Choroid plexus epithelial cell (primary cell): Measurements from ENCODE around the gene UGT1A8.
"Not testable (repeated sequence)": the region's sequence is repeated elsewhere in the genome, so short reads cannot be mapped to it uniquely, and the experiment has no call there.

Experiments used
- DNase-seq: peaks from one replicate; pipeline ENCODE4 v3.0.0-alpha.2; 2010; ENCODE audit warnings: low read depth
- H3K4me3 ChIP-seq: 2 replicates; pipeline ENCODE4 v1.5.1; 2011; ENCODE audit warnings: low read depth, mild to moderate bottlenecking, control low read depth, low read length, moderate library complexity
- TF ChIP-seq, protein P1 (sequence below): conservative IDR thresholded peaks from 2 replicates; pipeline ENCODE4 v1.5.1; 2011; ENCODE audit warnings: low read depth, mild to moderate bottlenecking, control low read depth, inconsistent platforms, low read length, moderate library complexity

Gene UGT1A8

DNA sequence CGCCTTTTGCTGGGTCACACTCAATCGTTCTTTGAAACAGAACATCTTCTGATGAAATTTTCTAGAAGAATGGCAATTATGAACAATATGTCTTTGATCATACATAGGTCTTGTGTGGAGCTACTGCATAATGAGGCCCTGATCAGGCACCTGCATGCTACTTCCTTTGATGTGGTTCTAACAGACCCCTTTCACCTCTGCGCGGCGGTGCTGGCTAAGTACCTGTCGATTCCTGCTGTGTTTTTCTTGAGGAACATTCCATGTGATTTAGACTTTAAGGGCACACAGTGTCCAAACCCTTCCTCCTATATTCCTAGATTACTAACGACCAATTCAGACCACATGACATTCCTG is 95.8 kb downstream of the UGT1A8 start:
- TF ChIP-seq, protein P1, sequence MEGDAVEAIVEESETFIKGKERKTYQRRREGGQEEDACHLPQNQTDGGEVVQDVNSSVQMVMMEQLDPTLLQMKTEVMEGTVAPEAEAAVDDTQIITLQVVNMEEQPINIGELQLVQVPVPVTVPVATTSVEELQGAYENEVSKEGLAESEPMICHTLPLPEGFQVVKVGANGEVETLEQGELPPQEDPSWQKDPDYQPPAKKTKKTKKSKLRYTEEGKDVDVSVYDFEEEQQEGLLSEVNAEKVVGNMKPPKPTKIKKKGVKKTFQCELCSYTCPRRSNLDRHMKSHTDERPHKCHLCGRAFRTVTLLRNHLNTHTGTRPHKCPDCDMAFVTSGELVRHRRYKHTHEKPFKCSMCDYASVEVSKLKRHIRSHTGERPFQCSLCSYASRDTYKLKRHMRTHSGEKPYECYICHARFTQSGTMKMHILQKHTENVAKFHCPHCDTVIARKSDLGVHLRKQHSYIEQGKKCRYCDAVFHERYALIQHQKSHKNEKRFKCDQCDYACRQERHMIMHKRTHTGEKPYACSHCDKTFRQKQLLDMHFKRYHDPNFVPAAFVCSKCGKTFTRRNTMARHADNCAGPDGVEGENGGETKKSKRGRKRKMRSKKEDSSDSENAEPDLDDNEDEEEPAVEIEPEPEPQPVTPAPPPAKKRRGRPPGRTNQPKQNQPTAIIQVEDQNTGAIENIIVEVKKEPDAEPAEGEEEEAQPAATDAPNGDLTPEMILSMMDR: no peak
- DNase-seq: no peak

DNA sequence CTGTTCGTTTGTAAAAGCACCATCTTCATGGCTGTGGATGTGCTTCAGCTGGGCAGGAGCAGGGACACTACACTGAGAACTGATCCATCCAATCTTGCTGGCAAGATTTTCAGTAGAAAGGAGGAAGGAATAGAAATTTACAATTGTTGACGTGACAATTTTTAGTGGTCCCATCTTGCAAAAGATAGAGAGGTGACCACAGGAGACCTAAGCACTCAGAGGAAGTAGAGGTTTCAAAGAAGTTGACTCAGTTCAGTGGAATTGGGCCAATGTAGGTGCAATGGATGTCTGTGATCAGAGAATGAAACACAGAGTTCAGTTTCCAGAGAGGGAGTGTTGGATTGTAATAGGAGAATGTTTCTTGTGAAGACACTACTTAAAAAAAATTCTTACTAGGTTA is 96.7 kb downstream of the UGT1A8 start:
- no peak overlapping the region for H3K4me3 ChIP-seq
- TF ChIP-seq, protein P1: no peak
- peak; percentile 26 for DNase-seq

More for the DNA sequence above, 95.8 kb downstream of the UGT1A8 start:
- no peak overlapping the region for H3K4me3 ChIP-seq

- TF ChIP-seq, protein P1: no peak
- no peak within 1 kb of the TSS for H3K4me3 ChIP-seq
- no peak for DNase-seq
These were observed 101.1 kb downstream of the UGT1A8 start, which contains the start of gene UGT1A4 for GRCh38 chr2:233718552-233718951. Gene UGT1A4 (plus strand): TSS chr2:233718736. CDS start chr2:233718821, 85 bp downstream.

DNA sequence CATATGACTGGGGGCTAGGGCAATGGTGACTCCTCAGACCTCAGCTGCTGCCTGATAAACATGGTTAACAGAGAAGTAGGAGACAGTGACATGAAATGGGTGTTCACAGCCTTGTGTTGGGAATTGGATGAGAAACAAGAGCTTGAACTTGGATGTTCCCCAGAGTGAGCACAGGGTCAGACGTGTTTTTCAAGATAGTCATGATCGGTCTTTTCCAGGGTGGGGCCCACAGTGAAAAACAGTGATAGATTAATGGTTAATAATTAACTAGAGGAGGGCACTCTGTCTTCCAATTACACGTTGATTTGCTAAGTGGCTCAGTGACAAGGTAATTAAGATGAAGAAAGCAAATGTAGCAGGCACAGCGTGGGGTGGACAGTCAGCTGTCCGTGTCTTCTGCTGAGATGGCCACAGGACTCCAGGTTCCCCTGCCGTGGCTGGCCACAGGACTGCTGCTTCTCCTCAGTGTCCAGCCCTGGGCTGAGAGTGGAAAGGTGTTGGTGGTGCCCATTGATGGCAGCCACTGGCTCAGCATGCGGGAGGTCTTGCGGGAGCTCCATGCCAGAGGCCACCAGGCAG is 111.4 kb downstream of the UGT1A8 start, which contains the start of gene UGT1A3:
Gene UGT1A3, plus strand, starts transcription at position 320 of the 579 bp plus-strand sequence. Its CDS starts 85 bp downstream, at position 405.
- no peak for DNase-seq
- TF ChIP-seq, protein P1: no peak
- no peak within 1 kb of the TSS for H3K4me3 ChIP-seq

DNA sequence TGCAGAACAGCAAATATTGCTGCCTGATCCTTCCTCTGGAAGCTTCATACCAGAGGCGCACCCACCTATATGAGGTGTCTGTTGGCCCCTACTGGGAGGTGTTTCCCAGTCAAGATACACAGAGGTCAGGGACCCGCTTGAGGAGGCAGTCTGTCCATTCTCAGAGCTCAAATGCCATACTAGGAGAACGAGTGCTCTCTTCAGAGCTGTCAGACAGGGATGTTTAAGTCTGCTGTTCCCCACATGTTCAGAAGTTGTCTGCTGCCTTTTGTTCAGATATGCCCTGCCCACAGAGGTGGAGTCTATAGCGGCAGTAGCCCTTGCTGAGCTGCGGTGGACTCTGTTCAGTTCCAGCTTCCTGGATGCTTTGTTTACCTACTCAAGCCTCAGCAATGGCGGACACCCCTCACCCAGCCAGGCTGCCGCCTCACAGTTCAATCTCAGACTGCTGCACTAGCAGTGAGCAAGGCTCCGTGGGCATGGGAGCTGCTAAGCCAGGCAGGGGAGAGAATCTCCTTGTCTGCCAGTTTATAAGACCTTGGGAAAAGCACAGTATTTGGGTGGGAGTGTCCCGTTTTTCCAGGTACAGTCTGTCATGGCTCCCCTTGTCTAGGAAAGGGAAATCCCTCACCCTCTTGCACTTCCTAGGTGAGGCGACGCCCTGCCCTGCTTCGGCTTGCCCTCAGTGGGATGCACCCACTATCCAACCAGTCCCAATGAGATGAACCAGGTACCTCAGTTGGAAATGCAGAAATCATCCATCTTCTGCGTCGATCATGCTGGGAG is 119.6 kb downstream of the UGT1A8 start:
- not testable (repeated sequence) for H3K4me3 ChIP-seq, DNase-seq

GRCh38 chr2:233740870-233741269 is 123.4 kb downstream of the UGT1A8 start:
- TF ChIP-seq, protein P1: no peak
- no peak for DNase-seq
- no peak overlapping the region for H3K4me3 ChIP-seq

GRCh38 chr2:233743464-233744259 is 126.2 kb downstream of the UGT1A8 start:
- TF ChIP-seq, protein P1: no peak
- DNase-seq: no peak
- no peak overlapping the region for H3K4me3 ChIP-seq
